ENCODE measurements around the gene NCR3LG1.

Gene NCR3LG1

DNA sequence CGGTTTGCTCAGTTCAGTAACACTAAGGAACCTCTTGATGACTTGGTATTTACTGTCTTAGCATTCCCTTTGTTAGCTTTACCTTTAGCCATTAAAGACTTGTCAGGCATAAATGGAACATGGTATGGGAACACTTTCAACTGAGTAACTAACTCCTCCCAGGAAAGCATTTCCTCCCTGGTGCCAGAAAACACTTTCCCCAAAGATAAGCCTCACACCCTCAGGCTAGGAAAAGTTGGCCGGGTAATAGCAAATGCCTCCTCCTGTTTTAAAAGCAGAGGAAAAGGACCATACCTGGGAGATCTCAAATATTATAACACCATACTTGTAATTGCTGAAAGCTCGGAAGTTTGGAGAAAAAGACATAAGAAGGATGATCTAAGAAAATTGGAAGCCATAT lies 24.9 kb downstream of the NCR3LG1 start:
- Histone ChIP-seq H3K27me3 (ENCODE audit: control insufficient read depth, low read length) (no peaks in the 10 kb centered on the region), H3K4me2 (ENCODE audit: low read length) (no peak overlapping the region), H3K4me3 (ENCODE audit: low read length) (no peak overlapping the region), H3K9me3 (ENCODE audit: control insufficient read depth, insufficient read depth, low read length) (peaks cover 8% of the 10 kb centered on the region; the same call in 1 of the 2 replicates), H3K79me2 (ENCODE audit: control insufficient read depth, low read length) (no peaks in the 10 kb centered on the region), H3F3A (ENCODE audit: control insufficient read depth, insufficient read depth) (no peaks in the 10 kb centered on the region), H3K27ac (ENCODE audit: low read depth, low read length) (no peak overlapping the region), H3K4me1 (ENCODE audit: control insufficient read depth, low read length) (no peaks in the 10 kb centered on the region), H4K20me1 (ENCODE audit: control insufficient read depth, insufficient read depth, low read depth, low read length) (no peaks in the 10 kb centered on the region), H3K36me3 (ENCODE audit: control insufficient read depth, low read length) (peaks cover 92% of the 10 kb centered on the region), H3K9me2 (replicated peaks; ENCODE audit: control insufficient read depth, low read length) (no peaks in the 10 kb centered on the region)
- no peak for TF ChIP-seq EZH2phosphoT487 (IDR thresholded peaks at IDR 0.05; ENCODE audit: borderline replicate concordance, low read length)
- TF ChIP-seq, protein P1, sequence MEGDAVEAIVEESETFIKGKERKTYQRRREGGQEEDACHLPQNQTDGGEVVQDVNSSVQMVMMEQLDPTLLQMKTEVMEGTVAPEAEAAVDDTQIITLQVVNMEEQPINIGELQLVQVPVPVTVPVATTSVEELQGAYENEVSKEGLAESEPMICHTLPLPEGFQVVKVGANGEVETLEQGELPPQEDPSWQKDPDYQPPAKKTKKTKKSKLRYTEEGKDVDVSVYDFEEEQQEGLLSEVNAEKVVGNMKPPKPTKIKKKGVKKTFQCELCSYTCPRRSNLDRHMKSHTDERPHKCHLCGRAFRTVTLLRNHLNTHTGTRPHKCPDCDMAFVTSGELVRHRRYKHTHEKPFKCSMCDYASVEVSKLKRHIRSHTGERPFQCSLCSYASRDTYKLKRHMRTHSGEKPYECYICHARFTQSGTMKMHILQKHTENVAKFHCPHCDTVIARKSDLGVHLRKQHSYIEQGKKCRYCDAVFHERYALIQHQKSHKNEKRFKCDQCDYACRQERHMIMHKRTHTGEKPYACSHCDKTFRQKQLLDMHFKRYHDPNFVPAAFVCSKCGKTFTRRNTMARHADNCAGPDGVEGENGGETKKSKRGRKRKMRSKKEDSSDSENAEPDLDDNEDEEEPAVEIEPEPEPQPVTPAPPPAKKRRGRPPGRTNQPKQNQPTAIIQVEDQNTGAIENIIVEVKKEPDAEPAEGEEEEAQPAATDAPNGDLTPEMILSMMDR (IDR thresholded peaks at IDR 0.05; ENCODE audit: low read depth, low read length, poor library complexity, severe bottlenecking) = no peak

- Histone ChIP-seq H4K20me1 (ENCODE audit: control insufficient read depth, insufficient read depth, low read depth, low read length) (0 out of 2 replicates have a peak, but pooled peaks cover 4% of the 10 kb centered on the region), H3K4me2 (ENCODE audit: low read length) (no peak overlapping the region), H3K4me1 (ENCODE audit: control insufficient read depth, low read length) (no peaks in the 10 kb centered on the region), H3K4me3 (ENCODE audit: low read length) (no peak overlapping the region), H3F3A (ENCODE audit: control insufficient read depth, insufficient read depth) (peaks cover 7% of the 10 kb centered on the region; the same call in 1 of the 2 replicates), H3K9me2 (replicated peaks; ENCODE audit: control insufficient read depth, low read length) (no peaks in the 10 kb centered on the region), H3K9me3 (ENCODE audit: control insufficient read depth, insufficient read depth, low read length) (no peaks in the 10 kb centered on the region), H3K27me3 (ENCODE audit: control insufficient read depth, low read length) (no peaks in the 10 kb centered on the region), H3K27ac (ENCODE audit: low read depth, low read length) (no peak overlapping the region), H3K36me3 (ENCODE audit: control insufficient read depth, low read length) (peaks cover 82% of the 10 kb centered on the region), H3K79me2 (ENCODE audit: control insufficient read depth, low read length) (no peaks in the 10 kb centered on the region)
- TF ChIP-seq EZH2phosphoT487 (IDR thresholded peaks at IDR 0.05; ENCODE audit: borderline replicate concordance, low read length) = no peak
- TF ChIP-seq, protein P1 (IDR thresholded peaks at IDR 0.05; ENCODE audit: low read depth, low read length, poor library complexity, severe bottlenecking) = no peak
Observed at GRCh38 chr11:17378655-17379054, 27.1 kb downstream of the NCR3LG1 start.

GRCh38 chr11:17379383-17380180 lies 28.0 kb downstream of the NCR3LG1 start:
- H3K36me3 ChIP-seq (ENCODE audit: control insufficient read depth, low read length) = peaks cover 73% of the 10 kb centered on the region
- H3F3A ChIP-seq (ENCODE audit: control insufficient read depth, insufficient read depth) = peaks cover 7% of the 10 kb centered on the region; the same call in 1 of the 2 replicates
- H3K27ac ChIP-seq (ENCODE audit: low read depth, low read length) = no peak overlapping the region
- H3K79me2 ChIP-seq (ENCODE audit: control insufficient read depth, low read length) = no peaks in the 10 kb centered on the region
- TF ChIP-seq, protein P1 (IDR thresholded peaks at IDR 0.05; ENCODE audit: low read depth, low read length, poor library complexity, severe bottlenecking) = no peak
- H3K4me1 ChIP-seq (ENCODE audit: control insufficient read depth, low read length) = no peaks in the 10 kb centered on the region
- H3K9me3 ChIP-seq (ENCODE audit: control insufficient read depth, insufficient read depth, low read length) = no peaks in the 10 kb centered on the region
- no peak overlapping the region for H3K4me2 ChIP-seq (ENCODE audit: low read length)
- 0 out of 2 replicates have a peak, but pooled peaks cover 4% of the 10 kb centered on the region for H4K20me1 ChIP-seq (ENCODE audit: control insufficient read depth, insufficient read depth, low read depth, low read length)
- H3K9me2 ChIP-seq (replicated peaks; ENCODE audit: control insufficient read depth, low read length) = no peaks in the 10 kb centered on the region
- H3K4me3 ChIP-seq (ENCODE audit: low read length) = no peak overlapping the region
- H3K27me3 ChIP-seq (ENCODE audit: control insufficient read depth, low read length) = no peaks in the 10 kb centered on the region
